A549 (cell line): ENCODE results near the gene TBX2. TPM values are rescaled to one million over a fixed set of nuclear protein-coding genes. Genes with fewer than 3 reads are reported as not detected.

Experiments used
- ATAC-seq, 2 experiments: fragments of 200-7000 bp in 1 of 2; fragments of >200 bp in 1 of 2; cut with Nextera tagmentation in 1 of 2; cut with Tn5 transposase in 1 of 2; 3 replicates each; pipeline versions ENCODE4 v1.8.0 to v1.9.1; 2018 to 2020; ENCODE audit warnings: mild to moderate bottlenecking in 1 of 2, moderate library complexity in 1 of 2
- CTCF ChIA-PET: fragments of 300-600 bp; sonication (Branson Sonifier 250); formaldehyde crosslinking; extraction: SDS; loops from one replicate; lab custom pipeline; 2021; ENCODE audit warnings: antibody characterized with exemption, inconsistent platforms; lab: Yijun Ruan, JAX
- POLR2A ChIA-PET: fragments of 350-600 bp; formaldehyde crosslinking; extraction: SDS; loops from one replicate; lab custom pipeline; 2021; ENCODE audit warnings: antibody characterized with exemption, inconsistent platforms; lab: Yijun Ruan, JAX
- DNase-seq, 2 experiments: peaks; one replicate each; pipeline versions ENCODE4 v3.0.0 to v3.0.0-alpha.2; 2011 to 2016; ENCODE audit warnings: low read depth in 1 of 2, low spot score in 1 of 2
- FAIRE-seq: peaks from 2 replicates; lab custom pipeline; 2011; peaks lifted over from hg19 to GRCh38; lab: Jason Lieb, UNC
- H3K27ac ChIP-seq, 2 experiments: fragments of >200 bp; sonication (Bioruptor Twin); formaldehyde crosslinking; 3 replicates each; pipeline ENCODE4 v1.5.1; 2016 to 2017
- H3K4me1 ChIP-seq: fragments of >200 bp; sonication (Bioruptor Twin); formaldehyde crosslinking; 3 replicates; pipeline ENCODE4 v1.6.1; 2016
- H3K4me2 ChIP-seq: fragments of >200 bp; sonication (Bioruptor Twin); formaldehyde crosslinking; 3 replicates; pipeline ENCODE4 v1.6.1; 2016
- H3K4me3 ChIP-seq: fragments of >200 bp; sonication (Bioruptor Twin); formaldehyde crosslinking; 3 replicates; pipeline ENCODE4 v1.5.1; 2016
- H3K9me3 ChIP-seq: fragments of >200 bp; sonication (Bioruptor Twin); formaldehyde crosslinking; 3 replicates; pipeline ENCODE4 v1.6.1; 2016
- BHLHE40 ChIP-seq: IDR thresholded peaks from 2 replicates; pipeline ENCODE4 v1.6.1; 2012; ENCODE audit warnings: low read depth, low read length, inconsistent platforms
- CTCF ChIP-seq: fragments of >200 bp; sonication (Bioruptor Twin); formaldehyde crosslinking; IDR thresholded peaks from 3 replicates; pipeline ENCODE4 v1.5.1; 2016
- ESRRA ChIP-seq: fragments of 150-350 bp; IDR thresholded peaks from 2 replicates; pipeline ENCODE4 v1.6.1; 2014; ENCODE audit warnings: mild to moderate bottlenecking, low read length, borderline replicate concordance
- FOSB ChIP-seq: fragments of 250-450 bp; sonication (Bioruptor Pico); IDR thresholded peaks from 2 replicates; pipeline ENCODE4 v1.5.0; 2020; ENCODE audit warnings: mild to moderate bottlenecking, moderate library complexity
- FOXS1 ChIP-seq: fragments of 250-450 bp; sonication (Bioruptor Pico); IDR thresholded peaks from 2 replicates; pipeline ENCODE4 v1.5.0; 2020; ENCODE audit warnings: mild to moderate bottlenecking, moderate library complexity
- HDAC2 ChIP-seq: fragments of 200-600 bp; sonication (generic); IDR thresholded peaks from 2 replicates; pipeline ENCODE4 v1.6.1; 2016
- HOXB13 ChIP-seq: fragments of 250-450 bp; sonication (Bioruptor Pico); IDR thresholded peaks from 2 replicates; pipeline ENCODE4 v1.5.0; 2020; ENCODE audit warnings: low read depth, mild to moderate bottlenecking, moderate library complexity
- PHF8 ChIP-seq: fragments of 200-600 bp; sonication (generic); IDR thresholded peaks from 2 replicates; pipeline ENCODE4 v1.6.1; 2016; ENCODE audit warnings: low read depth, mild to moderate bottlenecking, antibody characterized with exemption, moderate library complexity, borderline replicate concordance
- SMC3 ChIP-seq: fragments of >200 bp; sonication (Bioruptor Twin); formaldehyde crosslinking; IDR thresholded peaks from 3 replicates; pipeline ENCODE4 v1.6.1; 2018; ENCODE audit warnings: inconsistent platforms
- WGBS: methylation state at CpG from one replicate; pipeline ENCODE4 v1.1.6; 2017; ENCODE audit errors: missing lambda C conversion rate; 5-methylcytosine and 5-hydroxymethylcytosine counted together
- polyA plus RNA-seq, 4 experiments: library from polyadenylated mRNA; depleted of rRNA in 3 of 4; stranded (reverse); fragments of >200 nt; fragmentation: RNase III in 1 of 4; extraction: RNeasy Plus Mini Kit Qiagen cat#74134 plus additional on column Dnase treatment in 1 of 4; gene quantifications; 2 replicates in 3 of 4; 3 replicates in 1 of 4; pipeline ENCODE4 v1.2.3, GENCODE V29; 2011 to 2017
- TF ChIP-seq, protein P1 (sequence below): fragments of 450-650 bp; IDR thresholded peaks from 2 replicates; pipeline ENCODE4 v1.6.1; 2014; ENCODE audit warnings: antibody characterized with exemption
- TF ChIP-seq, protein P2 (sequence below): IDR thresholded peaks from 2 replicates; pipeline ENCODE4 v1.6.1; 2012

TBX2 gene
- polyA plus RNA-seq, 2 of the 4 experiments (the other 2 are of a cell fraction): 0.71 to 2.3 TPM

DNA sequence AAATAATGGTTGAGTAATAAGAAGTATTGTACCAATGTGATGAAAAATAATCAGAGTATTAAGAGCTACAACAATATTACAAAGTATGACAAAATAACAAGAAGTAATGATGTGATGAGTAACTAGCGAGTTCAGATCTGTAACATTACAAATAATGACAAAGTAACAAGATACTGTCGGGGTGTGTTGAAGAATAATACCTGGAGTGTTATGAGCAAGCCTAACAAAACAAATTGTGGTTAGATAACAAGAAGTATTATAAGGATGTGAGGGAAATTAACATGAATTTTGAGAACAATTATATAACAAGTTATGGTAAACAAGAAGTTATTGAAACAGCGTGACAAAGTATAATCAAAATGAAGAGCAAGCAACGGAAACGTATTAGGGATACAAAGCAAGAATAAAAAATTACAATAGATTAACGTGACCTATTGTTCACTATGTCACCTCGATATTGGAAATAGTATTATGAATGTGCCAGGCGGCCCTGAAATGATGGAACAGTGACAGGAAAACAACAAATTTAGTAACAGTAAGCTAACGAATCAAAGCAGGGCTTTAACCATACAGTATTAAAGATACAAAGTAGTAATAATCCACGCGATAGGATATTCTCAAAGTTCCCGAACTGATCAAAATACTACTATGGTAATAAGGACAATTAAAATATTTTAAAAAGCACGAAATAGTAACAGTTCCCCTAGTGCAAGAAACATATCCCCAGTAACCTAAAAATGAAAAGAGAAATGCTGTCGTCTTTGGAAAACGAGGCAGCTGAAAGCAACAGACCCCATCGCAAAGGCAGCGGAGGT is 54.1 kb downstream of the TBX2 start:
- TF ChIP-seq FOXS1 (no peak), HDAC2 (no peak), CTCF (no peak), BHLHE40 (no peak), FOSB (CRISPR knock-in tag) (no peak)
- no peaks in the 10 kb centered on the region for H3K9me3 ChIP-seq
- H3K4me1 ChIP-seq: no peaks in the 10 kb centered on the region
- ATAC-seq (no peak), FAIRE-seq (peak; percentile 78), DNase-seq (no peak)
- ChIA-PET POLR2A (no interaction called here), CTCF (interaction anchor here (1.3 to 2.5 kb wide), 2 partner anchors 9 to 17 kb away, joined by 3 to 6 read pairs; no protein-coding TSS in a partner anchor)
- H3K4me2 ChIP-seq: no peak overlapping the region
- no peak overlapping the region for H3K27ac ChIP-seq
- WGBS: 78% methylated on average over 17 of the region's 17 CpGs
- H3K4me3 ChIP-seq: no peak overlapping the region

- no peak for DNase-seq
- 94% methylated on average over 85 of the region's 86 CpGs for WGBS
- H3K4me3 ChIP-seq: no peak overlapping the region
- no peaks in the 10 kb centered on the region for H3K9me3 ChIP-seq
- FAIRE-seq: no peak
- CTCF ChIA-PET: interaction anchor here (1.3 to 2.5 kb wide), 2 partner anchors 10 to 16 kb away, joined by 3 to 6 read pairs; no protein-coding TSS in a partner anchor
- ATAC-seq: no peak
- H3K4me1 ChIP-seq: no peaks in the 10 kb centered on the region
- TF ChIP-seq, protein P1, sequence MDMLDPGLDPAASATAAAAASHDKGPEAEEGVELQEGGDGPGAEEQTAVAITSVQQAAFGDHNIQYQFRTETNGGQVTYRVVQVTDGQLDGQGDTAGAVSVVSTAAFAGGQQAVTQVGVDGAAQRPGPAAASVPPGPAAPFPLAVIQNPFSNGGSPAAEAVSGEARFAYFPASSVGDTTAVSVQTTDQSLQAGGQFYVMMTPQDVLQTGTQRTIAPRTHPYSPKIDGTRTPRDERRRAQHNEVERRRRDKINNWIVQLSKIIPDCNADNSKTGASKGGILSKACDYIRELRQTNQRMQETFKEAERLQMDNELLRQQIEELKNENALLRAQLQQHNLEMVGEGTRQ: no peak
- no peak for TF ChIP-seq HOXB13 (CRISPR knock-in tag)
- H3K4me2 ChIP-seq: no peak overlapping the region
- no peak overlapping the region for H3K27ac ChIP-seq
- POLR2A ChIA-PET: no interaction called here
Measured at GRCh38 chr17:61454381-61455323, 55.0 kb downstream of the TBX2 start.

- DNase-seq (no peak), FAIRE-seq (no peak), ATAC-seq (no peak; a peak in 2 of 6 replicates)
- ChIA-PET CTCF (interaction anchor here (1.3 kb wide), 1 partner anchor 10 kb away, joined by 3 read pairs; no protein-coding TSS in a partner anchor), POLR2A (no interaction called here)
- Histone ChIP-seq H3K27ac (no peak overlapping the region), H3K4me2 (no peak overlapping the region), H3K9me3 (0 out of 3 replicates have a peak, but pooled peaks cover 6% of the 10 kb centered on the region), H3K4me1 (no peaks in the 10 kb centered on the region), H3K4me3 (no peak overlapping the region)
- 91% methylated on average over 18 of the region's 18 CpGs for WGBS
- TF ChIP-seq, protein P2, sequence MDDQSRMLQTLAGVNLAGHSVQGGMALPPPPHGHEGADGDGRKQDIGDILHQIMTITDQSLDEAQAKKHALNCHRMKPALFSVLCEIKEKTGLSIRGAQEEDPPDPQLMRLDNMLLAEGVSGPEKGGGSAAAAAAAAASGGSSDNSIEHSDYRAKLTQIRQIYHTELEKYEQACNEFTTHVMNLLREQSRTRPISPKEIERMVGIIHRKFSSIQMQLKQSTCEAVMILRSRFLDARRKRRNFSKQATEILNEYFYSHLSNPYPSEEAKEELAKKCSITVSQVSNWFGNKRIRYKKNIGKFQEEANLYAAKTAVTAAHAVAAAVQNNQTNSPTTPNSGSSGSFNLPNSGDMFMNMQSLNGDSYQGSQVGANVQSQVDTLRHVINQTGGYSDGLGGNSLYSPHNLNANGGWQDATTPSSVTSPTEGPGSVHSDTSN: no peak
Measured at GRCh38 chr17:61455324-61456060, 55.8 kb downstream of the TBX2 start.

DNA sequence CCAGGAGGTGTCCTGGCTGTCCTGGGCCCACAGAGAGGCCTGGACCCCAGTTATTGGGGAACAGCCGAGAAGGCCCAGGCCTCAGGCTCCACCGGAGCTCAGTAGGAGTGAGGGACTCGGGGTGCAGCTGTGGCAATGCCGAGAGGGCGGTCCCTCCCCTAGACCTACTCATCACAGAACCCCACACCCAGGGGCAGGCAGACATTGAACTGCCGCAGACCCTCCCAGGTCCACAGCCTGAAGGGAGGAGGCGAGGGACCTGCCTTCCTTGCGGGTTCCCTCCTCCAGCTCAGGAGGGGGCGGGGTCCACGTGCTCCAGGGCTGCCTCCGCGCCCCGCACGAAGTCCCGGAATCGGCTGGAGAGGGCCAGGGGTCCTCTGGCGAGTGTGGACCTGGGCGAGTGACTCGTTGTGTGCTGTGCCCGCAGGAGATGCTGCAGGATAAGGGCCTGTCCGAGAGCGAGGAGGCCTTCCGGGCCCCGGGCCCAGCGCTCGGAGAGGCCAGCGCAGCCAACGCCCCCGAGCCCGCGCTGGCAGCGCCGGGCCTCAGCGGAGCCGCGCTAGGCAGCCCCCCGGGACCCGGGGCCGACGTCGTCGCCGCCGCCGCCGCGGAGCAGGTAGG is 56.5 kb downstream of the TBX2 start:
- Histone ChIP-seq H3K4me2 (no peak overlapping the region), H3K4me3 (no peak overlapping the region), H3K27ac (no peak overlapping the region), H3K9me3 (0 out of 3 replicates have a peak, but pooled peaks cover 6% of the 10 kb centered on the region), H3K4me1 (no peaks in the 10 kb centered on the region)
- no peak for ATAC-seq
- FAIRE-seq: no peak
- no peak for DNase-seq
- WGBS: 93% methylated on average over 43 of the region's 47 CpGs
- ChIA-PET CTCF (no interaction called here), POLR2A (no interaction called here)
- TF ChIP-seq SMC3 (no peak), ESRRA (no peak), PHF8 (no peak), CTCF (no peak)
